ENCODE results near the gene TPH2. TPM values are rescaled to one million over a fixed set of nuclear protein-coding genes. Genes with fewer than 3 reads are reported as not detected.

TPH2 gene
- total and polyA plus RNA-seq, 2 experiments from 2014 or later = not detected

DNA sequence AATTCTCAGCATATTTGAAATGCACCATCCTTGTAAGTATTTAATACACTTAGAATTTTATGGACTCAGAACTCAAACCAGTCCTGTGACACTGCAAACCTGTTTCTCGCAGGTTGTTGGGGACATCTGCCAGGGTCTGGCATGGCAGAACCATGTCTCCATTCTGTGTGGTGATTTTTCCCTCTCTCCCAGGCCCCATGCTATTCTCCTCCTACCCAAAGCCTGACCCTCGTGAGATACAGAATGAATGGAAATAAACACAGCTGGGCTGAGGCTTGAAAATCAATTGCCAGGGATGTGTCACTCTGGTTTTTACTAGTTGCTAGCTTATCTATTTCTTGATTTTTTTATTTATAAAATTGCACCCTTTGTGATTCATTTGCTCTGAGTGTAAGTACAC lies 19.8 kb downstream of the TPH2 start:
- DNase-seq (ENCODE audit: low read depth in 1 of 2, low spot score in 1 of 2) = no peak
- Histone ChIP-seq H3K27me3 (no peaks in the 10 kb centered on the region), H3K36me3 (no peaks in the 10 kb centered on the region), H3K4me1 (ENCODE audit: low read depth) (peaks cover 3% of the 10 kb centered on the region), H3K9me3 (ENCODE audit: low read depth) (no peaks in the 10 kb centered on the region), H3K27ac (no peak overlapping the region), H3K4me3 (no peak overlapping the region)
- TF ChIP-seq, protein P1, sequence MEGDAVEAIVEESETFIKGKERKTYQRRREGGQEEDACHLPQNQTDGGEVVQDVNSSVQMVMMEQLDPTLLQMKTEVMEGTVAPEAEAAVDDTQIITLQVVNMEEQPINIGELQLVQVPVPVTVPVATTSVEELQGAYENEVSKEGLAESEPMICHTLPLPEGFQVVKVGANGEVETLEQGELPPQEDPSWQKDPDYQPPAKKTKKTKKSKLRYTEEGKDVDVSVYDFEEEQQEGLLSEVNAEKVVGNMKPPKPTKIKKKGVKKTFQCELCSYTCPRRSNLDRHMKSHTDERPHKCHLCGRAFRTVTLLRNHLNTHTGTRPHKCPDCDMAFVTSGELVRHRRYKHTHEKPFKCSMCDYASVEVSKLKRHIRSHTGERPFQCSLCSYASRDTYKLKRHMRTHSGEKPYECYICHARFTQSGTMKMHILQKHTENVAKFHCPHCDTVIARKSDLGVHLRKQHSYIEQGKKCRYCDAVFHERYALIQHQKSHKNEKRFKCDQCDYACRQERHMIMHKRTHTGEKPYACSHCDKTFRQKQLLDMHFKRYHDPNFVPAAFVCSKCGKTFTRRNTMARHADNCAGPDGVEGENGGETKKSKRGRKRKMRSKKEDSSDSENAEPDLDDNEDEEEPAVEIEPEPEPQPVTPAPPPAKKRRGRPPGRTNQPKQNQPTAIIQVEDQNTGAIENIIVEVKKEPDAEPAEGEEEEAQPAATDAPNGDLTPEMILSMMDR (IDR thresholded peaks at IDR 0.05; ENCODE audit: low read depth, low read length) = no peak

DNA sequence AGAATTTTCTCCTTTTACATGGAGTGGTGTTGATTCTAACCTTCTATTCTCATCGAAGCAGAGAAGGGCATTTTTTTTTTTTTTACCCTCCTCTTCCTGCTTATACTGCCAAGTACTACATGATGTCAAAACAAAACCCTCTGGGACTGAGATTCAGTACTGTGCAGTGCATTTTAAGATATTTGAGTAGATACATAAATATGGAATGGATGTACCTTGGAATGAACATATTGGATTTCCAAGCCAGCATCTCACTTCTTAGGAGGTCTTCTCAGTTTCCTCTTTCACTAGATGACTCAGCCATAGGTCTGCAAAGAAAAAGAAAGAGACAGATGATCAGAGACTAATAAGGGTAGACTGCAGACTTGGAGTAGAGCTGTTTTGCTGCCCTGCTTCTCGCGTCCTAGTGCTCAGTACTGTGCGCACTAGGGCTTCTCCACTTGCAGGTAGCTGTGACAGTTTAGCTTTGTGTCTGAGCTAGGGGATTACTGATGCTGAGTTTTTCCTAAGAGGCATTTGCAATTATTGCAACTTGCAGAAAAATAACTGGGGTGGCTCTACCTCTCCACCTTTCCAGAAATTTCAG lies 20.4 kb downstream of the TPH2 start:
- TF ChIP-seq, protein P1 (IDR thresholded peaks at IDR 0.05; ENCODE audit: low read depth, low read length) = no peak
- DNase-seq (ENCODE audit: low read depth in 1 of 2, low spot score in 1 of 2) = no peak
- H3K4me3 ChIP-seq = no peak overlapping the region

DNA sequence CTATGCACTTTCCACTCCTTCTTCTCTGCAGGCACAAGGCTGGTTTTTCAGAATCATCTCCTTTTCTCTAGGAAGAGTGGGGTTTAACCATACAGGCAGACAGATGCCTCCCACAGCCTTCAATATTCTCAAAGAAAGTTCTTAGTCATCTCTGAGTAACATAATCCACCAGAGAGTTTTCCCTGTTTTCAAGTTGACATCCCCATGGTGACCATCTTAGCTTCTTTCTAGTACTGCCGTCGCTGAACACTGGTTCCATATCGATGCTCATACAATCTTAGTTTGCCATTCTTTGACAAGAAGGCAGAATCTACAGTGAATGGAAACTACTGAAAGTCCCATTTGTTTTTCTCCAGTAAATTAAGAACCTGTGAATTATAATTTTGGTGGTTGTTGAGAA lies 28.6 kb downstream of the TPH2 start:
- TF ChIP-seq, protein P1 (IDR thresholded peaks at IDR 0.05; ENCODE audit: low read depth, low read length) = no peak
- H3K4me1 ChIP-seq (ENCODE audit: low read depth) = no peaks in the 10 kb centered on the region
- H3K27me3 ChIP-seq = no peaks in the 10 kb centered on the region
- H3K9me3 ChIP-seq (ENCODE audit: low read depth) = no peaks in the 10 kb centered on the region
- no peak overlapping the region for H3K27ac ChIP-seq
- H3K36me3 ChIP-seq = no peaks in the 10 kb centered on the region
- no peak overlapping the region for H3K4me3 ChIP-seq
- no peak for DNase-seq (ENCODE audit: low read depth in 1 of 2, low spot score in 1 of 2)

More for the DNA sequence above, 20.4 kb downstream of the TPH2 start:
- Histone ChIP-seq H3K36me3 (no peaks in the 10 kb centered on the region), H3K4me1 (ENCODE audit: low read depth) (peaks cover 3% of the 10 kb centered on the region), H3K27me3 (no peaks in the 10 kb centered on the region), H3K9me3 (ENCODE audit: low read depth) (no peaks in the 10 kb centered on the region), H3K27ac (no peak overlapping the region)

DNA sequence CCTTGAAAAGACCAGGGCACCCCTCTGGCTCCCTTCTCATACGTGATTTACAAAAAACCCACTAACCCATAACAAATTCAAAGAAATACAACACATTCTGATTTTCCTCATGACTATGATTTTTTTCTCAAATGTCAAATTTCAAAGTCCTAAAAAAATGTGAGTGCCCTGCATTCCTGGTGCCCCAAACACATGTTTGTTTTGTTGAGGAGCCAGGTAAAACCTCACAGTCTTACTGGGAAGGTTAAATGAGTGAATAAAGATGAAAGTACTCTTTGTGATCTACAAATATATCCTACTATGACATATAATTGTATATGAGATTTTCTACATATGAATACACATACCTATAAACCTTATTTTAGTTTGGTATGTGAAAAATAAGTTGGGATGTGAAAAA lies 30.7 kb downstream of the TPH2 start:
- Histone ChIP-seq H3K4me1 (ENCODE audit: low read depth) (no peaks in the 10 kb centered on the region), H3K36me3 (no peaks in the 10 kb centered on the region), H3K27me3 (no peaks in the 10 kb centered on the region), H3K27ac (no peak overlapping the region), H3K4me3 (no peak overlapping the region), H3K9me3 (ENCODE audit: low read depth) (no peaks in the 10 kb centered on the region)
- no peak for DNase-seq (ENCODE audit: low read depth in 1 of 2, low spot score in 1 of 2)
- TF ChIP-seq, protein P1 (IDR thresholded peaks at IDR 0.05; ENCODE audit: low read depth, low read length) = no peak

DNA sequence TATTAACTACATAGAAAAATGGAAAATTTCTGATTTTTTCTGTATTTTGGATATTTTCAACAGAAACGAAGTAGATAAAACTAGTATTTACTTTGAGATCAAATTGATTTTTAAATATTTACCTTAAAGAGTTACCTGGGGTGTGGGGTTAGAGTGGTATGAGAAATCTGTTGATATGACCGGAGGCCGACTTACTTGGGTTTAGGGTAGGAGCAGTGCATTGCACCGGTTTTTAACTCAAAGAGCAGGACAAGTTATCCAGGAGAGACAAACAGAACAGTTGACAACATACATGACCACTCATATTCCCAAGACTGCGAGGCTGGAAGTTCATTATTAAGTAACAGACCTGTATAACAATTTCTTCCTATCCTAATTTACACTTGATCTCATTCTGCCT lies 31.4 kb downstream of the TPH2 start:
- Histone ChIP-seq H3K4me3 (no peak overlapping the region), H3K36me3 (no peaks in the 10 kb centered on the region), H3K27me3 (no peaks in the 10 kb centered on the region), H3K4me1 (ENCODE audit: low read depth) (no peaks in the 10 kb centered on the region), H3K9me3 (ENCODE audit: low read depth) (no peaks in the 10 kb centered on the region), H3K27ac (no peak overlapping the region)
- TF ChIP-seq, protein P1 (IDR thresholded peaks at IDR 0.05; ENCODE audit: low read depth, low read length) = no peak
- DNase-seq (ENCODE audit: low read depth in 1 of 2, low spot score in 1 of 2) = no peak

Measured in cardiac muscle cell (in vitro differentiated cells and primary cell).